ENCODE data around the gene CCBE1.

DNA sequence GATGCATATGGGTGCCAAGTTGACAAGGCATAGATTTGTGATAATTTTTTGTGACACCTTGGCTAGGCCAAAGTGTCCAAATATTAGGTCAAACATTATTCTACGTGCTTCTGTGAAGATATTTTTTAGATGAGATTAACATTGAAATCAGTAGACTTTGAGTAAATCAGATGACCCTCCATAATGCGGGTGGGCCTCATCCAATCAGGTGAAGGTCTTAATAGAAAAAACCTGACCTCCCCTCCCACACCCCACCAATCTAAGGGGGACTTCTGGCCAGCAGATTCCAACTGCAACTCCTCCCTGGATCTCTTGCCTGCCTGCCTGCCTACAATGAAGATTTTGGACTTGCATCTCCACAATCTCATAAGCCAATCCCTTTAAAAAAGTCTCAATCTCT, 219.4 kb downstream of the CCBE1 start:
- TF ChIP-seq, protein P1, sequence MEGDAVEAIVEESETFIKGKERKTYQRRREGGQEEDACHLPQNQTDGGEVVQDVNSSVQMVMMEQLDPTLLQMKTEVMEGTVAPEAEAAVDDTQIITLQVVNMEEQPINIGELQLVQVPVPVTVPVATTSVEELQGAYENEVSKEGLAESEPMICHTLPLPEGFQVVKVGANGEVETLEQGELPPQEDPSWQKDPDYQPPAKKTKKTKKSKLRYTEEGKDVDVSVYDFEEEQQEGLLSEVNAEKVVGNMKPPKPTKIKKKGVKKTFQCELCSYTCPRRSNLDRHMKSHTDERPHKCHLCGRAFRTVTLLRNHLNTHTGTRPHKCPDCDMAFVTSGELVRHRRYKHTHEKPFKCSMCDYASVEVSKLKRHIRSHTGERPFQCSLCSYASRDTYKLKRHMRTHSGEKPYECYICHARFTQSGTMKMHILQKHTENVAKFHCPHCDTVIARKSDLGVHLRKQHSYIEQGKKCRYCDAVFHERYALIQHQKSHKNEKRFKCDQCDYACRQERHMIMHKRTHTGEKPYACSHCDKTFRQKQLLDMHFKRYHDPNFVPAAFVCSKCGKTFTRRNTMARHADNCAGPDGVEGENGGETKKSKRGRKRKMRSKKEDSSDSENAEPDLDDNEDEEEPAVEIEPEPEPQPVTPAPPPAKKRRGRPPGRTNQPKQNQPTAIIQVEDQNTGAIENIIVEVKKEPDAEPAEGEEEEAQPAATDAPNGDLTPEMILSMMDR (IDR thresholded peaks at IDR 0.05): no peak
- TF ChIP-seq POLR2A (IDR thresholded peaks at IDR 0.05; ENCODE audit: low read length): no peak
- TF ChIP-seq MAX (IDR thresholded peaks at IDR 0.05): no peak
- TF ChIP-seq EP300 (IDR thresholded peaks at IDR 0.05): no peak
- no peak for TF ChIP-seq KDM1A (IDR thresholded peaks at IDR 0.05; ENCODE audit: low read depth)
- TF ChIP-seq ZNF302 (CRISPR knock-in tag; IDR thresholded peaks at IDR 0.05): no peak
- TF ChIP-seq, protein P2, sequence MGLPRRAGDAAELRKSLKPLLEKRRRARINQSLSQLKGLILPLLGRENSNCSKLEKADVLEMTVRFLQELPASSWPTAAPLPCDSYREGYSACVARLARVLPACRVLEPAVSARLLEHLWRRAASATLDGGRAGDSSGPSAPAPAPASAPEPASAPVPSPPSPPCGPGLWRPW (IDR thresholded peaks at IDR 0.05): no peak
- no peak for TF ChIP-seq JUNB (IDR thresholded peaks at IDR 0.05)
